K562 (cell line): ENCODE measurements around the gene UBL7. TPM values are rescaled to one million over a fixed set of nuclear protein-coding genes. Genes with fewer than 3 reads are reported as not detected.

Experiments used
- CBX2 ChIP-seq: fragments of 200-600 bp; sonication (generic); IDR thresholded peaks from one replicate; pipeline ENCODE4 v1.6.1; 2012; ENCODE audit warnings: mild to moderate bottlenecking, low read length, inconsistent platforms; ENCODE audit not compliant: insufficient read depth, poor library complexity, severe bottlenecking
- CEBPZ ChIP-seq: fragments of 150-350 bp; IDR thresholded peaks from 2 replicates; pipeline ENCODE4 v1.6.1; 2014; ENCODE audit warnings: low read depth, mild to moderate bottlenecking, low read length, borderline replicate concordance
- CHD4 ChIP-seq: fragments of 200-600 bp; sonication (generic); IDR thresholded peaks from 3 replicates; pipeline ENCODE4 v1.6.1; 2012; ENCODE audit warnings: low read depth, mild to moderate bottlenecking, mixed read lengths, low read length, inconsistent platforms; ENCODE audit not compliant: insufficient read depth, insufficient replicate concordance, poor library complexity, severe bottlenecking
- CTCFL ChIP-seq: IDR thresholded peaks from 2 replicates; pipeline ENCODE4 v1.6.1; 2011; ENCODE audit warnings: borderline replicate concordance, low read depth, mild to moderate bottlenecking, moderate library complexity, low read length; ENCODE audit not compliant: insufficient read depth, poor library complexity, severe bottlenecking
- GATAD2B ChIP-seq: fragments of 450-650 bp; IDR thresholded peaks from 2 replicates; pipeline ENCODE4 v1.6.1; 2017; ENCODE audit warnings: mild to moderate bottlenecking, borderline replicate concordance
- GTF2B ChIP-seq: IDR thresholded peaks from 2 replicates; pipeline ENCODE4 v1.6.1; 2011; ENCODE audit not compliant: insufficient read length; ENCODE audit errors: extremely low read depth
- HDAC6 ChIP-seq: IDR thresholded peaks from 2 replicates; pipeline ENCODE4 v1.6.1; 2012; ENCODE audit warnings: low read depth, mild to moderate bottlenecking, control low read depth, inconsistent platforms, low read length, moderate library complexity
- JUNB ChIP-seq: fragments of 450-650 bp; formaldehyde crosslinking; conservative IDR thresholded peaks from 2 replicates; pipeline ENCODE4 v1.4.0; 2020; ENCODE audit warnings: mild to moderate bottlenecking
- KDM5B ChIP-seq: fragments of 200-600 bp; sonication (generic); IDR thresholded peaks from 2 replicates; pipeline ENCODE4 v1.6.1; 2012; ENCODE audit warnings: low read depth, mild to moderate bottlenecking, moderate library complexity, low read length, control low read depth, inconsistent platforms; ENCODE audit not compliant: insufficient replicate concordance
- MAFG ChIP-seq: fragments of 450-650 bp; conservative IDR thresholded peaks from 2 replicates; pipeline ENCODE4 v1.6.1; 2016; ENCODE audit warnings: missing genetic modification characterization, missing compliant biosample characterization
- RB1 ChIP-seq: fragments of 450-650 bp; IDR thresholded peaks from 2 replicates; pipeline ENCODE4 v1.6.1; 2017; ENCODE audit warnings: low read depth, mild to moderate bottlenecking
- SAFB ChIP-seq: fragments of 200-400 bp; formaldehyde crosslinking; IDR thresholded peaks from 2 replicates; pipeline ENCODE4 v1.6.1; 2017; ENCODE audit warnings: low read depth, low read length, borderline replicate concordance
- TEAD4 ChIP-seq, 2 experiments: sonication (generic) in 1 of 2; formaldehyde crosslinking in 1 of 2; IDR thresholded peaks; 2 replicates each; pipeline versions ENCODE4 v1.6.1 to v1.8.0; 2012 to 2022; ENCODE audit warnings: borderline replicate concordance in 1 of 2, inconsistent platforms in 1 of 2, low read length in 1 of 2, mild to moderate bottlenecking in 1 of 2, missing genetic modification reagents in 1 of 2
- TFAP4 ChIP-seq: sonication (generic); formaldehyde crosslinking; IDR thresholded peaks from 2 replicates; pipeline ENCODE4 v1.8.0; 2022; ENCODE audit warnings: missing genetic modification reagents, mild to moderate bottlenecking, moderate library complexity, borderline replicate concordance
- ZNF174 ChIP-seq: fragments of 250-450 bp; sonication (Bioruptor Pico); IDR thresholded peaks from 2 replicates; pipeline ENCODE4 v1.4.0; 2020; ENCODE audit warnings: mild to moderate bottlenecking
- ZNF175 ChIP-seq: fragments of 200-800 bp; sonication (Bioruptor generic); IDR thresholded peaks from 2 replicates; pipeline ENCODE4 v1.6.1; 2016; ENCODE audit warnings: low read depth, mild to moderate bottlenecking, missing genetic modification characterization, missing compliant biosample characterization
- ZNF639 ChIP-seq, 2 experiments: fragments of 200-800 bp in 1 of 2; sonication (Bioruptor generic) in 1 of 2; sonication (generic) in 1 of 2; formaldehyde crosslinking in 1 of 2; IDR thresholded peaks in 1 of 2; conservative IDR thresholded peaks in 1 of 2; 2 replicates each; pipeline versions ENCODE4 v1.5.0 to v1.6.1; 2016 to 2020; ENCODE audit warnings: missing compliant biosample characterization in 1 of 2, missing genetic modification characterization in 1 of 2, missing genetic modification reagents in 1 of 2
- ZZZ3 ChIP-seq: fragments of 450-650 bp; IDR thresholded peaks from 2 replicates; pipeline ENCODE4 v1.6.1; 2016; ENCODE audit warnings: antibody characterized with exemption, mild to moderate bottlenecking, moderate library complexity
- polyA plus RNA-seq, 8 experiments: library from polyadenylated mRNA; depleted of rRNA in 4 of 8; stranded (reverse) in 5 of 8; unstranded in 3 of 8; fragments of >200 nt; fragmentation: Nextera tagmentation in 2 of 8; fragmentation: Illumina TruSeq in 1 of 8; extraction: Ambion mirVana in 2 of 8; extraction: Trizol in 1 of 8; gene quantifications; 2 replicates each; pipeline versions ENCODE4 v1.2.1 to v1.2.3, GENCODE V29; 2011 to 2014; ENCODE audit warnings: inconsistent platforms in 1 of 8, missing spikeins in 1 of 8
- total RNA-seq, 7 experiments: library from RNA; depleted of rRNA in 6 of 7; stranded (reverse); fragments of >200 nt in 6 of 7; fragmentation: Illumina TruSeq in 2 of 7; extraction: Trizol in 2 of 7; gene quantifications; 2 replicates each; pipeline versions ENCODE4 v1.2.1 to v1.2.3, GENCODE V29; 2011 to 2021; ENCODE audit warnings: low replicate concordance in 1 of 7

UBL7 gene
- total and polyA plus RNA-seq, 9 of the 15 experiments (the other 6 are each of a cell fraction or from before 2014, with no cell fraction given) = 19.2 to 63.4 (median 44.9) TPM

- TF ChIP-seq CTCFL (no peak), GATAD2B (no peak), GTF2B (no peak), KDM5B (no peak), JUNB (CRISPR knock-in tag) (no peak), MAFG (no peak), ZNF174 (CRISPR knock-in tag) (no peak), TEAD4 (IDR thresholded peaks at IDR 0.05; ENCODE audit: low read length) (no peak), TEAD4 (CRISPR knock-in tag; IDR thresholded peaks at IDR 0.05; ENCODE audit: borderline replicate concordance) (no peak), CBX2 (no peak), ZZZ3 (no peak), SAFB (no peak), CEBPZ (no peak), HDAC6 (no peak), ZNF175 (CRISPR knock-in tag) (no peak), RB1 (no peak), TFAP4 (CRISPR knock-in tag) (peak; percentile 23; the same call in 1 of the 2 replicates), ZNF639 (CRISPR knock-in tag; conservative IDR thresholded peaks at IDR 0.05 in 1 of 2, IDR thresholded peaks at IDR 0.05 in 1 of 2) (no peak), CHD4 (no peak)
Observed at GRCh38 chr15:74398183-74398582, 62.8 kb downstream of the UBL7 start (continued).
